Measurements from ENCODE around the gene TENT5A.
A peak's percentile ranks its signal among the peaks of the same experiment; 100 is the strongest.

TENT5A gene

DNA sequence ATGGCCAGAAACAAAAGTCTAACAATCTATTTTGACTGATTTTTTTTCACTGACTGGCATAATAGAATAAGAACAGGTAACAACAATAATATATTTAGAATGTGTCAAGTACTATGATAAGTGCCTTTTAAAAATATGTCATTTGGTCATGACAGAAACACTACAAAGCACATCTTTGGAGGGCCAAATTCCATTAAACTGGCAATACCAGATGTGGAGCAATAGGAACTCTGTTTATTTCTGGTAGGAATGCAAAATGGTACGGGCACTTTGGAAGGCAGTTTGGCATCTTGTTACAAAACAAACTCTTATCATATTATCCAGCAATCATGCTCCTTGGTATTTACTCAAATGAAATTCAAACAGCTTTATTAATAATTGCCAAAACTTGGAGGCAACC lies 39.3 kb downstream of the TENT5A start:
- DNase-seq (ENCODE audit: low read depth), result no peak

DNA sequence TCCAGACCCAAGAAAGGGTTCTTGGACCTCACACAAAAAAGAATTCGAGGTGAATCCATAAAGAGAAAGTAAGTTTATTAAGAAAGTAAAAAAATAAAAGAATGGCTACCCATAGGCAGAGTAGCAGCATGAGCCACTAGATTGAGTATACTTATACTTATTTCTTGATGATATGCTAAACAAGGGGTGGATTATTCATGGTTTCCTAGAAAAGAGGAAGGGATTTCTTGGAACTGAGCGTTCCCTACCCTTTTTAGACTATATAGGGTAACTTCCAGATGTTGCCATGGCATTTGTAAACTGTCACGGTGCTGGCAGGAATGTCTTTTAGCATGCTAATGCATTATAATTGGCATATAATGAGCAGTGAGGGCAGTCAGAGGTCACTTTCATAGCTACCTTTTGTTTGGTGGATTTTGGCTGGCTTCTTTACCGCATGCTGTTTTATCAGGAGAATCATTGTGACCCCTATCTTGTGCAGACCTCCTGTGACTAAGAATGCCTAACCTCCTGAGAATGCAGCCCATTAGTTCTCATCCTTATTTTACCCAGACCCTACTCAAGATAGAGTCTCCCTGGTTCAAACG lies 44.3 kb downstream of the TENT5A start:
- DNase-seq (ENCODE audit: low read depth), result no peak

DNA sequence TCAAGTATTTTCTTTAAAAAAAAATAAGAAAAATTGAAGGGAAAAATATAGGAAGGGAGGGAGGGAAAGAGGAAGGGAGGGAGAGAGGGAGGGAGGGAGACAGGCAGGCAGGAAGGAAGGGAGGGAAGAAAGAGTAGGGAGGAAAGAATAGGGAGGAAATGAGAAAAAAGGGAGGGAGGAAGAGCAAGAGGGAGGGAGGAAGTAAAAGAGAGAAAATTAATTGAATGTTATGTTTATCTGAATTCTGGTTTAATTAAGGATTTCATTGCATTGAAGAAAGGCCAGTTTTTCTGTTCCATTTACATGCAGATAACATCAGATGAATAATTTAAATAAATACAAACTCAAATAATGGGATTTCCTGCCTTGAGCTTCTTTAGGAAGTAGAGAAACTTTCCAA lies 47.8 kb downstream of the TENT5A start:
- no peak for DNase-seq (ENCODE audit: low read depth)

DNA sequence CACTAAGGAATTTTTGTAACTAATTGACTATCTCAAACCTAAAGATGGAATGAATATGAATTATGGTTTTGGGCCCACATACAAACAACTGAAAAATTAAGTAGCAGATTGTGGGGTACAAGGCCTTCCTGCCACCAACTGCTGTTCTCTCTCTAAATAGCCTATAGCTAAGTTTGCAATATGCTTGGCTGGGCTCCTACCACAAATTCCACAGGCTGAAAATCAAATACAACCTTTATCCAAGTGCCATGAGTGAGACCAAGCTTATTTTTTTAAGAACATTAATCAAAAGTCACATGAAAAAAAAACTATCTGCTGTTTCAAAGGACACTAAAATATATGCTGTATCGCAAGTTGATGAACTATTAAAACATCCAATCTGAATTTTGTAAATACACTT lies 52.1 kb downstream of the TENT5A start:
- no peak for DNase-seq (ENCODE audit: low read depth)

DNA sequence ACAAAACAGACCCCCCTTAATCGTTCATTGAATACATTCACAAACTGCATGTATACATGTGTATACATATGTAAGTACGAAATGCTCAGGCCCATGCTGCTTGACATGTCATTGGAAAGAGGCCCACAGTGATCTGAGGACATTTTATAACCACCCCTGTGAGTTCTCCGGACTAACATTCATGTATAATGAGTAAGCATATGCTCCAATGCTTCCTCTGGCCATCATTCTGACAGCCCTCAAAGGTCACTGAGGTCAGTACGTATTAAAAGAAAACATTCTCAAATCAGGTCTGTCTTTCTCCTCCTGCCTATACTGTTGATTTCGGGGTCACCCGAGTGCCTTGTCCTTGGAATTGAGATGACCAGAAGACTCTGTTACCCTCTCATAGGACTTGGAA lies 54.9 kb downstream of the TENT5A start:
- DNase-seq (ENCODE audit: low read depth), result peak; percentile 87

DNA sequence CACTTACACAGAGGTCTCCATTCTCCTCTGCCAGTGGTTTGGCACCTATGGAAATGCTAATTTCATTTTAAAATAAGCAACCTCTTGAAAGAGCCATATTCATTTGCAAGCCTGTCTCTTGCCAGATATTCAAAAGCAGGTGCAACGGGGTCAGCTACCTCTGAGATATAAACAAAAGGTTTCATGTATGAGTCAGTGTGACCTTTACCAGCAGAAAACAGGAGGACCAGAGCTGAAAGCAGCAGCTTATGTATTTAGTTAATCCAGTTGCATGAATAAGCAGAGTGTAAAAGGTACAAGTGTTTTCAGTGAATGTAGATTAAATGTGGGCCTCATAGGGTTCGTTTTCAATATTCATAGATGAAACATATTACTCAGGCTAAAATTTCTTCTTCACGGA lies 56.0 kb downstream of the TENT5A start:
- DNase-seq (ENCODE audit: low read depth), result peak; percentile 82
